ENCODE results near the gene ZNF516. TPM values are rescaled to one million over a fixed set of nuclear protein-coding genes. Genes with fewer than 3 reads are reported as not detected.

ZNF516 gene
- total and polyA plus RNA-seq, 2 of the 4 experiments (the other 2 are of a cell fraction) = 7.9 to 16.9 TPM

DNA sequence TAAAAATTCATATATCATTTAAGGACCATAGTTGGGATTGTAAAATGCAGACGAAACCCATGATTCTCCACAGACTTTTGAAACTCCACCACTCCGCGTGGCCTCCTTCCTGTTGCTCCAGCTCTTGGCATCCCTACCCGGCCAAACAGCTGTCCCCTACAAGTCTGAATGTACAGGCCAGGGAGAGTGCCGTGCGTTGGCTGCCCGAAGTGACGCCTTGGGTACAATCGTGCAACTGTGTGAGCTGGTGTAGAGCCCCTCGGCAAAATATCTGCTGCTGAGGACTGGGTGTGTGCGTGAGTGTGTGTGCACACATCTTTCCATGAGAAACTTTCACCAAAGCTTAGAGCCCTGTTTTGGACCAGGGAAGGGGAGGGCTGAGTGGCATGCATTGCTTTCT, 43.8 kb upstream of the ZNF516 start:
- in situ Hi-C loops (cut with MboI; ENCODE audit: low sequenced_read_pairs) (no loop called here), intact Hi-C loops (cut with micrococcal nuclease) (no loop called here), dilution Hi-C loops (cut with HindIII; ENCODE audit: low sequenced_read_pairs, unreplicated experiment) (no loop called here)
- ChIA-PET POLR2A (ENCODE audit: unreplicated experiment) (no interaction called here), CTCF (no interaction called here)
- Histone ChIP-seq H2BK20ac (ENCODE audit: low read depth, low read length) (no peak overlapping the region), H3K4me2 (ENCODE audit: low read depth, low read length) (no peak overlapping the region), H3K27ac (ENCODE audit: insufficient read depth, low read length) (no peak overlapping the region), H4K91ac (ENCODE audit: insufficient read depth, low read depth, low read length) (no peak overlapping the region), H3K4ac (ENCODE audit: low read depth, low read length) (no peak overlapping the region), H4K20me1 (ENCODE audit: insufficient read depth, low read length) (no peaks in the 10 kb centered on the region), H3K9ac (ENCODE audit: low read depth, low read length) (no peak overlapping the region), H3K56ac (ENCODE audit: extremely low read depth, insufficient read depth, low read length) (no peak overlapping the region), H4K5ac (ENCODE audit: low read depth, low read length) (no peak overlapping the region), H3K27me3 (ENCODE audit: control insufficient read depth, insufficient read depth, low read length) (no peaks in the 10 kb centered on the region), H2BK120ac (ENCODE audit: low read depth, low read length) (no peak overlapping the region), H3K14ac (replicated peaks; ENCODE audit: low read depth, low read length) (no peak overlapping the region), H2AFZ (replicated peaks; ENCODE audit: low read length, poor library complexity) (peak overlapping the region; percentile 56), H3K18ac (ENCODE audit: low read depth, low read length) (no peak overlapping the region), H4K8ac (ENCODE audit: low read depth in 2 of 2, low read length in 2 of 2) (no peak overlapping the region), H2BK15ac (ENCODE audit: low read depth, low read length) (no peak overlapping the region), H3K4me1 (ENCODE audit: control insufficient read depth, insufficient read depth, low read length) (no peaks in the 10 kb centered on the region), H3K79me1 (ENCODE audit: low read depth in 1 of 2, low read length in 2 of 2) (no peaks in the 10 kb centered on the region), H3K9me3 (ENCODE audit: control insufficient read depth, insufficient read depth, low read length) (no peaks in the 10 kb centered on the region), H3K4me3 (ENCODE audit: insufficient read depth, low read depth, low read length) (no peak overlapping the region), H2BK5ac (ENCODE audit: low read depth, low read length, poor library complexity, severe bottlenecking) (no peak overlapping the region), H2AK9ac (replicated peaks; ENCODE audit: low read depth, low read length, poor library complexity) (peak overlapping the region; percentile 28), H3K23ac (ENCODE audit: low read depth, low read length) (no peak overlapping the region), H2AK5ac (ENCODE audit: low read depth, low read length) (no peak overlapping the region), H3K36me3 (ENCODE audit: control insufficient read depth, insufficient read depth, low read length) (no peaks in the 10 kb centered on the region), H3K9me1 (ENCODE audit: insufficient read depth, low read length) (no peaks in the 10 kb centered on the region)
- ATAC-seq (ENCODE audit: low read depth) (no peak), DNase-seq (no peak)
- no peak for TF ChIP-seq CHD1 (IDR thresholded peaks at IDR 0.05; ENCODE audit: low read depth, low read length)
- no peak for TF ChIP-seq SMC3 (IDR thresholded peaks at IDR 0.05; ENCODE audit: low read depth, low read length)
- no peak for TF ChIP-seq NFE2L2 (IDR thresholded peaks at IDR 0.05; ENCODE audit: low read depth, low read length)
- TF ChIP-seq, protein P1, sequence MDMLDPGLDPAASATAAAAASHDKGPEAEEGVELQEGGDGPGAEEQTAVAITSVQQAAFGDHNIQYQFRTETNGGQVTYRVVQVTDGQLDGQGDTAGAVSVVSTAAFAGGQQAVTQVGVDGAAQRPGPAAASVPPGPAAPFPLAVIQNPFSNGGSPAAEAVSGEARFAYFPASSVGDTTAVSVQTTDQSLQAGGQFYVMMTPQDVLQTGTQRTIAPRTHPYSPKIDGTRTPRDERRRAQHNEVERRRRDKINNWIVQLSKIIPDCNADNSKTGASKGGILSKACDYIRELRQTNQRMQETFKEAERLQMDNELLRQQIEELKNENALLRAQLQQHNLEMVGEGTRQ (IDR thresholded peaks at IDR 0.05; ENCODE audit: low read depth, low read length) = no peak
- TF ChIP-seq MAZ (IDR thresholded peaks at IDR 0.05; ENCODE audit: borderline replicate concordance, low read depth, low read length) = no peak
- TF ChIP-seq CEBPB (IDR thresholded peaks at IDR 0.05; ENCODE audit: low read depth, low read length) = no peak
- no peak for TF ChIP-seq BHLHE40 (IDR thresholded peaks at IDR 0.05; ENCODE audit: low read depth, low read length)
- no peak for TF ChIP-seq RFX5 (IDR thresholded peaks at IDR 0.05; ENCODE audit: low read depth, low read length)
- no peak for TF ChIP-seq RCOR1 (IDR thresholded peaks at IDR 0.05; ENCODE audit: insufficient replicate concordance, low read length)
- no peak for TF ChIP-seq POLR2A (IDR thresholded peaks at IDR 0.05; ENCODE audit: low read depth, low read length)
- TF ChIP-seq MAFK (IDR thresholded peaks at IDR 0.05; ENCODE audit: low read depth, low read length) = no peak
- TF ChIP-seq MXI1 (IDR thresholded peaks at IDR 0.05; ENCODE audit: borderline replicate concordance, low read depth, low read length) = no peak
- TF ChIP-seq FOS (IDR thresholded peaks at IDR 0.05; ENCODE audit: low read depth, low read length) = no peak
- TF ChIP-seq, protein P2, sequence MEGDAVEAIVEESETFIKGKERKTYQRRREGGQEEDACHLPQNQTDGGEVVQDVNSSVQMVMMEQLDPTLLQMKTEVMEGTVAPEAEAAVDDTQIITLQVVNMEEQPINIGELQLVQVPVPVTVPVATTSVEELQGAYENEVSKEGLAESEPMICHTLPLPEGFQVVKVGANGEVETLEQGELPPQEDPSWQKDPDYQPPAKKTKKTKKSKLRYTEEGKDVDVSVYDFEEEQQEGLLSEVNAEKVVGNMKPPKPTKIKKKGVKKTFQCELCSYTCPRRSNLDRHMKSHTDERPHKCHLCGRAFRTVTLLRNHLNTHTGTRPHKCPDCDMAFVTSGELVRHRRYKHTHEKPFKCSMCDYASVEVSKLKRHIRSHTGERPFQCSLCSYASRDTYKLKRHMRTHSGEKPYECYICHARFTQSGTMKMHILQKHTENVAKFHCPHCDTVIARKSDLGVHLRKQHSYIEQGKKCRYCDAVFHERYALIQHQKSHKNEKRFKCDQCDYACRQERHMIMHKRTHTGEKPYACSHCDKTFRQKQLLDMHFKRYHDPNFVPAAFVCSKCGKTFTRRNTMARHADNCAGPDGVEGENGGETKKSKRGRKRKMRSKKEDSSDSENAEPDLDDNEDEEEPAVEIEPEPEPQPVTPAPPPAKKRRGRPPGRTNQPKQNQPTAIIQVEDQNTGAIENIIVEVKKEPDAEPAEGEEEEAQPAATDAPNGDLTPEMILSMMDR (conservative IDR thresholded peaks at IDR 0.05; ENCODE audit: low read depth, low read length) = no peak
- TF ChIP-seq RAD21 (IDR thresholded peaks at IDR 0.05; ENCODE audit: low read length) = no peak
- TF ChIP-seq, protein P3, sequence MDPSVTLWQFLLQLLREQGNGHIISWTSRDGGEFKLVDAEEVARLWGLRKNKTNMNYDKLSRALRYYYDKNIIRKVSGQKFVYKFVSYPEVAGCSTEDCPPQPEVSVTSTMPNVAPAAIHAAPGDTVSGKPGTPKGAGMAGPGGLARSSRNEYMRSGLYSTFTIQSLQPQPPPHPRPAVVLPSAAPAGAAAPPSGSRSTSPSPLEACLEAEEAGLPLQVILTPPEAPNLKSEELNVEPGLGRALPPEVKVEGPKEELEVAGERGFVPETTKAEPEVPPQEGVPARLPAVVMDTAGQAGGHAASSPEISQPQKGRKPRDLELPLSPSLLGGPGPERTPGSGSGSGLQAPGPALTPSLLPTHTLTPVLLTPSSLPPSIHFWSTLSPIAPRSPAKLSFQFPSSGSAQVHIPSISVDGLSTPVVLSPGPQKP (IDR thresholded peaks at IDR 0.05; ENCODE audit: borderline replicate concordance, low read depth, low read length) = no peak
- BruUV-seq (replicated peaks) = no TSS peak
- WGBS, 2 experiments (ENCODE audit: extremely low coverage in 2 of 2, insufficient read length in 1 of 2) = 47% methylated on average over 2 of the region's 11 CpGs; no CpG with 5 or more reads in 1 of the 2 experiments
